Measurements from ENCODE around the gene TGM5. TPM values are rescaled to one million over a fixed set of nuclear protein-coding genes. Genes with fewer than 3 reads are reported as not detected.

The TGM5 gene
- total RNA-seq, 8 experiments from 2014 or later, result 0.33 to 4.4 TPM; not detected in 6

DNA sequence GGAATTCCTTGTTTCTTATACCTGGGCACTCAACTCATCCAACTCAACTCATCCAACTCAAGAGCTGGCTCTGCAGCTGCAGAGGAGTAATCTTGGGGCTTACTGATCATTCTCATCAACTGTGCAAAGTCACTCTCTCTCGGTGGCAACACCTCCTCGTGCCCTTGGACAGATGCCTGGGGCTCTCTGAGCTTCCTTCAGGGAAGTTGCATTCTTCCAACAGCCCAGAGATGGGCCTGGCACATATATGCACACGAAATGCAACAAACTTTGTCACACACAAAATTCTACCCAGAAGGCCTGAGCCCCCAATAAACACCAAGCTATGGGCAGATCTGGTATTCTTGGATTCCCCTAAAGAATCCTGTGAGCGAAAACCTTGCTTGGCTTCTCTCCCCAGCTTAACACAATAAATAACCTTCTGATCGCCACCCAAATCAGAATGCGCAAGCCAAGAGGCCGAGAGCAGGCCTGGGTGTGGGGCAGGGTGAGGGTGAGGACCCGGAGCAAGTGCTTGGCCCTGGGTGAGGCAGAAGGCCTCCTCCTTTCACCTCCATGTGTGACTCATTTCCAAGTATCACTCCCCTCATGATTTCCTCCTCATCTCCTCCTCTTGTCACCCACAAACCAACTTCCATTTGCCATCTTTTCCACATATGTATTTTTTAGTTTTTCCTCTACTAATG lies 15.4 kb downstream of the TGM5 start:
- no peaks in the 10 kb centered on the region for H3K4me1 ChIP-seq (replicated peaks in 1 of 2)
- WGBS, 10 experiments, result 7 to 79% (median 60%) methylated on average over 3 to 8 of the region's 8 CpGs; no CpG with 5 or more reads in 2 of the 10 experiments
- in situ Hi-C loops (cut with MboI; ENCODE audit: low pct_unique_long_range_greater_than_20kb in 2 of 9, low sequenced_read_pairs in 9 of 9, unreplicated experiment in 9 of 9), result no loop called here
- no peak overlapping the region for H3K27ac ChIP-seq
- no peak overlapping the region for H3K4me3 ChIP-seq
- ATAC-seq (replicated peaks in 6 of 8), result peak in 3 of 8 experiments; percentile 26 to 72 (median 58)

DNA sequence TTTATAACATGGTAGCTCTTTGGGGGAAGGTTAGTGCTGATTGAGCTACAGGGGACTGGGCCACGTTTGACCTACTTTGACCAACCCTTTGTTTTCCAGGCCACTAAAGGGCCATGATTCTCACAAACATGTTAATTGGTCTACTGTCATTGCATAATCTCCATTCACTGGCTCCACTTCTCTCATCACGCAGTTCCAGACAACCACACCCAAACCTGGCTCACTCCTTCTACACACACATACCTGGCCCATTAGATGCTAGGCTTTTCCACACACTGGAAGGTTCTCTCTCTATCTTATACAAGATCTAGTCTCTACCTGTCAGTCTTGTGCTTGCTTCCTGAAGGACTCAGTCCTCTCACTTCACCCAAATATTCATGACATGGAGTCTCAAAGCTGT lies 15.9 kb downstream of the TGM5 start:
- in situ Hi-C loops (cut with MboI; ENCODE audit: low pct_unique_long_range_greater_than_20kb in 2 of 9, low sequenced_read_pairs in 9 of 9, unreplicated experiment in 9 of 9), result no loop called here
- ATAC-seq (replicated peaks in 6 of 8), result peak in 1 of 8 experiments; percentile 5
- no peak overlapping the region for H3K27ac ChIP-seq
- no peaks in the 10 kb centered on the region for H3K4me1 ChIP-seq (replicated peaks in 1 of 2)
- no peak overlapping the region for H3K4me3 ChIP-seq
- WGBS, 10 experiments, result 0 to 83% (median 22%) methylated on average over 1 to 2 of the region's 2 CpGs; no CpG with 5 or more reads in 1 of the 10 experiments

DNA sequence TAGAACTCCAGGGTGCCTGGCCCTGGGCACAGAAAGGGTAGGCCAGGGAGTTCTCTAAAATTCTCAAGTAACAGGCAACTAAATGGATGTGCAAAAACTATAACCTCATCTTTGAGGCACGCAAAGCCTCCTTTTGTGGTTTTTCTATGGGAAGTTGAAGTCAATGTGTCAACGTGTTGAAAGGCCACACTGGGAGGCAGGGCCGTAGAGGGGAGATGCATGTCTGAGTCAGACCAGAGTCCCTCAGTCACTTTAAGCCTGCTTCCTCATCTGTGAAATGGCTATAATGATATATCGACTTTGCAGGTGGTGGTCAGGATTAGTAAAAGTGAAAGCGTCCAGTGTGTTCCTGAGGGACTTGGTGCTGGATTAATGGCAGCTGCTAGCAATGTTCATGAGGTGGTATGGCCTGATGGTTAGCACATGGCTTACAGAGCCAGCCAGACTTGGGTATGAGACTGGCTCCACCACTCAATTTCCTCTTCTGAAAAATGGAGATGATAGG lies 17.0 kb downstream of the TGM5 start:
- H3K4me3 ChIP-seq, result no peak overlapping the region
- H3K27ac ChIP-seq, result no peak overlapping the region
- in situ Hi-C loops (cut with MboI; ENCODE audit: low pct_unique_long_range_greater_than_20kb in 2 of 9, low sequenced_read_pairs in 9 of 9, unreplicated experiment in 9 of 9), result no loop called here
- 0 to 70% (median 40%) methylated on average over 1 to 5 of the region's 5 CpGs; no CpG with 5 or more reads in 2 of the 10 experiments for WGBS, 10 experiments
- H3K4me1 ChIP-seq (replicated peaks in 1 of 2), result no peaks in the 10 kb centered on the region
- peak in 2 of 8 experiments; percentile 15 to 77 for ATAC-seq (replicated peaks in 6 of 8)

DNA sequence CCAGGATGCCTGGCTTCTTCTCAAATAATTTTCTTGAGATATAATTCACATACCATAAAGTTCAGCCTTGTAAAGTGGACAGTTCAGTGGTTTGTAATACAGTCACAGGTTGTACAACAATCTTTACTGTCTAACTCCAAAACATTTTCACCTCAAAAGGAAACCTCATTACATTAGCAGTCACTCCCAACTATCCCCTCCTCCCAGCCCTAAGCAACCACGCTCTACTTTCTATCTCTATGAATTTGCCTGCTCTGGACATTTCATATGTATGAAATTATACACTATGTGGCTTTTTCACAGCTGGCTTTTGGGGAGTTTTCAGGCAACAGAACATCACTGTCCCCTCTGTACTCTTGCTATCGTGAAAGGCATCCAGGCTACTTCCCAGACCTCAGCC lies 17.5 kb downstream of the TGM5 start:
- peak in 2 of 8 experiments; percentile 5 to 36 for ATAC-seq (replicated peaks in 6 of 8)
- Histone ChIP-seq H3K4me3 (no peak overlapping the region), H3K27ac (no peak overlapping the region), H3K4me1 (replicated peaks in 1 of 2) (no peaks in the 10 kb centered on the region)
- WGBS, 10 experiments, result 24 to 80% (median 72%) methylated on average over 1 to 2 of the region's 2 CpGs; no CpG with 5 or more reads in 5 of the 10 experiments
- in situ Hi-C loops (cut with MboI; ENCODE audit: low pct_unique_long_range_greater_than_20kb in 2 of 9, low sequenced_read_pairs in 9 of 9, unreplicated experiment in 9 of 9), result no loop called here

DNA sequence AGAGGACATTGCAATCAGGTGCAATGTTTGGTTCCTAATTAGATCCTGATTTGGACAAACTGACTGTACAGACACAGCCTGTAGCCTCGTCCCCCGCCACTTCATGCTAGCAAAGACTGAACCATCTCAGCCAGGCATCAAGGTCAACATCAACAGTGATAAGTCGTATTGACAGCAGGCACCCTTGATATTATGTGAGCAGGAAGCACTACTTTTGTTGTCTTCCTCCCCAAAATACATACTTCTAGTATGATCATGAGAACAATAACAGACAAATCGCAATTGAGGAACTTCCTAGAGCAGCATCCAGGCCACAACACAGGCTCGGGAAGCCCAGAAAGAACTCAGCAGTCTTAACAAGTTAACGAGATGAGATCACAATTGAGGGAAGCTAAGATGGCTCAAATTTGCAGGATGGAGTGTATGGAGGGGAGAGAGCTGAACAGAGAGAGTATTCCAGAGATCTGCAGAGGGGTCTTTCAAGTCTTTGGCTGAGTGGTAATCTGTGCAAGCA lies 20.4 kb downstream of the TGM5 start:
- H3K27ac ChIP-seq, result no peak overlapping the region
- no peak overlapping the region for H3K4me3 ChIP-seq
- in situ Hi-C loops (cut with MboI; ENCODE audit: low pct_unique_long_range_greater_than_20kb in 2 of 9, low sequenced_read_pairs in 9 of 9, unreplicated experiment in 9 of 9), result no loop called here
- WGBS, 10 experiments, result 45 to 94% (median 70%) methylated on average over 2 to 6 of the region's 6 CpGs; no CpG with 5 or more reads in 1 of the 10 experiments
- H3K4me1 ChIP-seq (replicated peaks in 1 of 2), result no peaks in the 10 kb centered on the region
- ATAC-seq (replicated peaks in 6 of 8), result no peak

DNA sequence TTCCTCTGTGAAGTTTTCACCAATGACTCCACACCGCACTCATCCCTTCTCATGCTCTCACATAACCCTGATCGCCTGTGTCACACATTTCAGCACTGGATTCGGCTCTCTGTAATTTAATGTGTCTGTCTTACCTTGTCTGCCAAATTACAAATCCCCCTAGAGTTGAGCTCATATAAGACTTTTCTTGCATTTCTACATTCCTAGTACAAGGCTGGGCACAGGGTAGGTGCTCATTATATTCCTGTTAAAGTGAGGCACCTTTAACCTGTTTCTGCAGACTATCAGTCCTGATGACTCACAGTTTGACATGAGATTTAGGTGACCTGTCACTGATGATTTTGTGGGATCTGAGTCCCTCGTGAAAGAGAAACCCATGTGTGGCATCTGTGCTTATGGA lies 22.6 kb downstream of the TGM5 start:
- in situ Hi-C loops (cut with MboI; ENCODE audit: low pct_unique_long_range_greater_than_20kb in 2 of 9, low sequenced_read_pairs in 9 of 9, unreplicated experiment in 9 of 9), result no loop called here
- WGBS, 10 experiments, result 0 to 100% (median 73%) methylated on average over 1 to 3 of the region's 4 CpGs; no CpG with 5 or more reads in 2 of the 10 experiments

DNA sequence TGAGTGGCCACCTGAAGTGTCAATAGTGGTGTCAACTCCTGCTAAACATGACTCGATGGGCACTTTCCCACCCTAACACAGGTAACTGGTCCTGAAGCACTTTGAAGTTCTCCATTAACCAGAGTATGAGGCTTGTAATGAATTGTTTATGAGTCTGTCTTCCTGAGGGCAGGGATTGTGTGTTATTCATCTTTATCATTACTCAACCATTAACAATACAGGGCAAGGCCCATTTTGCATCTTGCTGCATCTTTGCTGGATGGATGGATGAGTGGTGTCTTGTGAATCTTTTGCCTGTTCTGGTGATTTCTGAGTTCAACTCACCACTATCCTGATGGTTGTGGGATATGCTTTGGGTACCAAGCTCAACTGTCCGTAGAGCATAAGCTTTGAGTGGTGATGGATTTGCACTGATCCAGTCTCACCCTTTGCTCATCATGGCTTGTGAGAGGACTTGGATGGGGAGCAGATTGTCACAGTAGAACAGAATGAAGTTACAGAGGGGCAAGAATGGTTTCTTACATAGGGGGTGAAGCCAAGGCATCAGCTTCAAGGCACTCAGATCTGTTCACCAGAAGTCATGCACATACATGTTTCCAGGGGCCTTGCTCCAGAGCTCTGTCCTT lies 23.6 kb downstream of the TGM5 start:
- no peaks in the 10 kb centered on the region for H3K4me1 ChIP-seq (replicated peaks in 1 of 2)
- ATAC-seq (replicated peaks in 6 of 8), result peak in 2 of 8 experiments; percentile 73 to 75
- WGBS, 10 experiments, result 30 to 83% (median 75%) methylated on average over 1 to 2 of the region's 2 CpGs; no CpG with 5 or more reads in 6 of the 10 experiments
- in situ Hi-C loops (cut with MboI; ENCODE audit: low pct_unique_long_range_greater_than_20kb in 2 of 9, low sequenced_read_pairs in 9 of 9, unreplicated experiment in 9 of 9), result no loop called here
- H3K4me3 ChIP-seq, result no peak overlapping the region
- no peak overlapping the region for H3K27ac ChIP-seq

More for the DNA sequence above, 22.6 kb downstream of the TGM5 start:
- H3K27ac ChIP-seq, result no peak overlapping the region
- H3K4me1 ChIP-seq (replicated peaks in 1 of 2), result no peaks in the 10 kb centered on the region
- H3K4me3 ChIP-seq, result no peak overlapping the region
- no peak for ATAC-seq (replicated peaks in 6 of 8)

DNA sequence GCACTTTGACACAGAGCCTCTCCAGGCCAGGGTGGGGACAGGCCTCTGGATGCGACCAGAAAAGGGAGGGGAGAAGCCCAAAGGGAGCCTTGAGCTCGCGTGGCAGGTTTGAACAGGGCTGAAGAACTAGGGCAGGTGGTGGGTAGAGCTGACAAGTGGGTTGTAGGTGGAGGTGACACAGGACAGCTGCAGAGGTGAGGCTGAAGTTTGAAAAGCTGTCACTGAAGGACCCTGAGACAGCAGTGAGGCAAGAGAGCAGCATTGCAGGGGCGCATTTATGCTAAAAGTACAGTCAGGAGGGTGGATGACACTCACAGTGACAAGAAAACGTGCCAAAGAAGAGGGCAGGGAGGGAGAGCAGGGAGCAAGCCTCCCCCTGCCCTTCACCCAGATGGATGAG lies 24.1 kb downstream of the TGM5 start:
- Histone ChIP-seq H3K27ac (no peak overlapping the region), H3K4me3 (no peak overlapping the region), H3K4me1 (replicated peaks in 1 of 2) (no peaks in the 10 kb centered on the region)
- ATAC-seq (replicated peaks in 6 of 8), result peak in 1 of 8 experiments; percentile 13
- in situ Hi-C loops (cut with MboI; ENCODE audit: low pct_unique_long_range_greater_than_20kb in 2 of 9, low sequenced_read_pairs in 9 of 9, unreplicated experiment in 9 of 9), result no loop called here
- WGBS, 10 experiments, result 0 to 71% (median 44%) methylated on average over 1 to 5 of the region's 5 CpGs; no CpG with 5 or more reads in 4 of the 10 experiments

DNA sequence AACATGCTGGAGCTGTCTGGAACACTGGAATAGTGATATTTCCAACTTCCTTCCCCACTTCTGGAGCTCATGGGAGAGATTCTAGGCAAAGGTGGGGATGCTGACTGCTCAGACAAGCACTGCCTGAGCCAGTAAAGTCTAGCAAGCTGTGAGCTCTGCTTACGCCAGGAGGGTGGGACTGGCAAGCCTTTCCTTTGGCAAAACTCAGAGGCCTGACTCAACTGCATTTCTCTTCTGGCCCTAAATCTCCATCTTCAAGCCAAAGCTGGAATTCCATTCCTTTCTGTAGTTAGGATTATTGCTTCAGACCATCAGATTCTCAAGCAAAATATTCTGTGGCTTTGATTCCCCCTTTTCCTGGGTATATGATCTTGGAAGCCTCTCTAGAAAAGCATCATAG lies 25.6 kb downstream of the TGM5 start:
- WGBS, 10 experiments, result 90% methylated on average over 1 of the region's 1 CpG; no CpG with 5 or more reads in 9 of the 10 experiments
- ATAC-seq (replicated peaks in 6 of 8), result peak in 2 of 8 experiments; percentile 60 to 66

DNA sequence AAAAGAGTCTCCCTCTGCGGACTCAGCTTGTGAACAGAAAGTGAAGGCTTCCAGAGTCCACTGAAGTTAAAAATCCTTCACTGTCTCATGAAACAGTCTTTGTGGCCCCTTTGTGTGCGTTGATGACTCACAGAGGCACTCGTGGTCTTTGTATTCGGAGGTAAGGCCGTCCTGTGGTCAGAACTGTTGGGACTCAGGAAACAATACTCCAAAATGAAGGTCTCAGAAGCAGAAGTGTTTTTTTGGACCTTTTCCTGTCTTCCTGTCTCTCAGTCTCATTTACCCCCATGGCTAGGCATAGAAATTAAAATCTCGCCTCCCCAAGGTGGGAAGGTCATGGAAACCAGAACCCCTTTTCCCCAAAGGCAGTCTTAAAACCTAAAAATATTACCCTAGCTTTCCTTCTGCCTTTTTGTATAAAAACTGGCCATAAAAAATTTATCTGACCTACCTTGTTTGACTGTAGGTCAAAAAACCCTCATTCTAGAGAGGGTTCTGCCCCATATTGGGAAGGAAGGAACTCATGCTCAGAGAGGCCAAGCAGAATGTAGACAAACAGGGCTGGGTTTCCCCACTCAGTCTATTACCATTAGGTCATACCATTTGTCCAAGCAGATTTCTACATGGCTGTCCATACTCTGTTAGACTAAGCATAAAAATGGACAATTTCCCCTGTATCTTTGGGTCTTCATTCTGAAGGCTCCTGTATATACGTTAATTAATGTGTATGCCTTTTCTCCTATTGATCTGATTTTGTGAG lies 26.8 kb downstream of the TGM5 start:
- Histone ChIP-seq H3K27ac (no peak overlapping the region), H3K4me3 (no peak overlapping the region), H3K4me1 (replicated peaks in 1 of 2) (no peaks in the 10 kb centered on the region)
- in situ Hi-C loops (cut with MboI; ENCODE audit: low pct_unique_long_range_greater_than_20kb in 2 of 9, low sequenced_read_pairs in 9 of 9, unreplicated experiment in 9 of 9), result no loop called here
- ATAC-seq (replicated peaks in 6 of 8), result no peak
- 30 to 89% (median 81%) methylated on average over 1 to 7 of the region's 7 CpGs; no CpG with 5 or more reads in 2 of the 10 experiments for WGBS, 10 experiments

More for the DNA sequence above, 25.6 kb downstream of the TGM5 start:
- Histone ChIP-seq H3K27ac (no peak overlapping the region), H3K4me1 (replicated peaks in 1 of 2) (no peaks in the 10 kb centered on the region), H3K4me3 (no peak overlapping the region)
- in situ Hi-C loops (cut with MboI; ENCODE audit: low pct_unique_long_range_greater_than_20kb in 2 of 9, low sequenced_read_pairs in 9 of 9, unreplicated experiment in 9 of 9), result no loop called here

DNA sequence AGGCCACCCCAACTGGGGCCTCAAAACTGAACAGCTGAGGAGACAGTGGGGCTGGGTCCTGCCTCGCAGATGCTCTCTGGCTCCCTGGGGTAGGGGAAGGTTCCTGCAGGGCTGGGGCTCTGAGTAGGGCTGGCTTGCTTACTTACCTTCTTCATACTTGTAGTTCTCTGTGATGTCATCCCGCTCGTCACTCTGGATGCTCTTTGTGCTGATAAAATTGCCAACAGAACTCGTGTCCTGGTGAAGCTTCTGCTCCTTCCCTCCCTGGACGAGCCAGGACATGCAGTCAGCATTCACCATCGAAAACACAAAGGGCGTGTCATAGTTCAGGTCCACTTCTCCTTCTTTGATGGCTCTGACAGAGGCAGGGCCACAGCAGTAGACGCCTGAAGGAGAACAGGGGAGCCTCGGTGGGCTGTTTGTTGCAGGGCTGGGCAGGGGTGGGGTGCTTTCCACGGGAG lies 28.0 kb downstream of the TGM5 start:
- no peak overlapping the region for H3K4me3 ChIP-seq
- no peaks in the 10 kb centered on the region for H3K4me1 ChIP-seq (replicated peaks in 1 of 2)
- in situ Hi-C loops (cut with MboI; ENCODE audit: low pct_unique_long_range_greater_than_20kb in 2 of 9, low sequenced_read_pairs in 9 of 9, unreplicated experiment in 9 of 9), result no loop called here
- H3K27ac ChIP-seq, result no peak overlapping the region
- ATAC-seq (replicated peaks in 6 of 8), result no peak
- WGBS, 10 experiments, result 18 to 100% (median 62%) methylated on average over 1 to 6 of the region's 10 CpGs; no CpG with 5 or more reads in 2 of the 10 experiments

DNA sequence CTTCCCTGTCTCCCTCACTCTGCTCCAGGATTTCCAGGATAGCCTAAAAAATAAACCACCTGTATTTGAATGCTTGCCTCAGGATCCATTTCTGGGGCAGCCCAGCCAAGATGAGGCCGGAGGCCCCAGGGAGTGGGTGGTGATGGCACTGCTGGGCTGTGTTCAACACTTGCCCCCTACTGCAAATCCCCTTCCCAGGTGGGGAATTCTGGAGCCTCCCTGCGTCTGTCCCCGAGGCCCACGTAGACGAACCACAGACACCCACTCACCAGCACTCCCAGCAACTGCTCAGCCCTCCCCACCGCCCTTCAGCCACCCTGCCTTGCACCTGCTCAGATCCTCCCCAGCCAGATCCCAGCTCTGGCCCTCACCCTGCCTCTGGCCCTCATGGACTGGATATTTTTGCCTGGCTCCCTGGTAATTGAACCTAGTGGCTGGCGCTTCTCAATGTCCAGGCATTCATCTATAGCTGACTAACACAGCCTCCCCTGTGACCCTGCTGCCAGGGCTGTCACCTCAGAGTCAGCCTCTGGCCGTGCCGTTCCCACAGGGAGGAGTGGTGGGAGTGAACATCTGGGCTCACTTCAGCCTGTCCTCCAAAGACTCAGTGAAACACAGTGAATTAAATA lies 28.8 kb downstream of the TGM5 start:
- in situ Hi-C loops (cut with MboI; ENCODE audit: low pct_unique_long_range_greater_than_20kb in 2 of 9, low sequenced_read_pairs in 9 of 9, unreplicated experiment in 9 of 9), result no loop called here
- H3K27ac ChIP-seq, result no peak overlapping the region
- no peaks in the 10 kb centered on the region for H3K4me1 ChIP-seq (replicated peaks in 1 of 2)
- peak in 2 of 8 experiments; percentile 28 to 48 for ATAC-seq (replicated peaks in 6 of 8)
- 36 to 100% (median 82%) methylated on average over 1 to 4 of the region's 9 CpGs; no CpG with 5 or more reads in 7 of the 10 experiments for WGBS, 10 experiments
- no peak overlapping the region for H3K4me3 ChIP-seq

Measured in motor neuron (in vitro differentiated cells).